Right cardiac atrium (tissue), 5 donors: Measurements from ENCODE around the gene DNAH17. TPM values are rescaled to one million over a fixed set of nuclear protein-coding genes. Genes with fewer than 3 reads are reported as not detected.

Experiments used
- ATAC-seq, 2 donors: fragments of 200-7000 bp; cut with Tn5 transposase; one replicate each; pipeline versions ENCODE4 v1.8.0 to v1.9.1; 2020; ENCODE audit warnings: moderate library complexity in 2 of 2, mild to moderate bottlenecking in 1 of 2
- DNase-seq, 3 donors: peaks; one replicate each; pipeline ENCODE4 v3.0.0-alpha.2; 2020
- H3K27ac ChIP-seq: one replicate; pipeline ENCODE4 v1.5.1; 2013; ENCODE audit warnings: mild to moderate bottlenecking, low read length, control low read depth, moderate library complexity
- H3K27me3 ChIP-seq: one replicate; pipeline ENCODE4 v1.6.1; 2013; ENCODE audit not compliant: control insufficient read depth, insufficient read depth
- H3K4me1 ChIP-seq: one replicate; pipeline ENCODE4 v1.6.1; 2013; ENCODE audit warnings: low read length; ENCODE audit not compliant: control insufficient read depth, insufficient read depth
- H3K4me3 ChIP-seq: one replicate; pipeline ENCODE4 v1.5.1; 2013; ENCODE audit warnings: low read length, control low read depth
- H3K9me3 ChIP-seq: one replicate; pipeline ENCODE4 v1.6.1; 2013; ENCODE audit warnings: low read length; ENCODE audit not compliant: control insufficient read depth
- WGBS: extraction: QIAGEN DNeasy Blood & Tissue Kit; methylation state at CpG from one replicate; pipeline ENCODE4 v1.1.7; 2013; 5-methylcytosine and 5-hydroxymethylcytosine counted together
- intact Hi-C, 4 donors: fragments of 100-400 bp; cut with DNase I; formaldehyde crosslinking; loops; one replicate each; pipeline versions ENCODE4 v1.11.0 to v1.14.0; 2022 to 2023
- polyA plus RNA-seq: library from polyadenylated mRNA; stranded (reverse); fragments of 200-250 nt; gene quantifications from one replicate; pipeline ENCODE4 v1.2.3, GENCODE V29; 2013
- total RNA-seq, 4 donors: library from RNA; stranded (reverse); fragmentation: NEBNext Ultra II Directional; extraction: Animal tissue kit (Norgen Biotek cat#: 25700); gene quantifications; one replicate each; pipeline ENCODE4 v1.2.1, GENCODE V29; 2021
- donor health status: healthy with polysubstance abuse.
- donor health status: DM: no; HTN: yes; CAD: no.
- donor health status: DM: no; HTN: no; CAD: no.
- donor health status: DM: no; HTN: yes; CAD: no; lungs with severe emphysema.
- donor health status: DM: yes; HTN: yes; CAD: no.

Gene DNAH17
- total and polyA plus RNA-seq, 5 donors: 0.06 to 0.28 (median 0.19) TPM; not detected in 1

GRCh38 chr17:78571329-78571728 is 5.9 kb downstream of the DNAH17 start:
- H3K27ac ChIP-seq: no peak overlapping the region
- 96% methylated on average over 13 of the region's 13 CpGs for WGBS
- no peak for ATAC-seq
- DNase-seq: peak in 1 of 3 donors; percentile 28
- no peaks in the 10 kb centered on the region for H3K27me3 ChIP-seq
- H3K9me3 ChIP-seq: no peaks in the 10 kb centered on the region
- no peaks in the 10 kb centered on the region for H3K4me1 ChIP-seq
- no peak overlapping the region for H3K4me3 ChIP-seq
- intact Hi-C loops: no loop called here

DNA sequence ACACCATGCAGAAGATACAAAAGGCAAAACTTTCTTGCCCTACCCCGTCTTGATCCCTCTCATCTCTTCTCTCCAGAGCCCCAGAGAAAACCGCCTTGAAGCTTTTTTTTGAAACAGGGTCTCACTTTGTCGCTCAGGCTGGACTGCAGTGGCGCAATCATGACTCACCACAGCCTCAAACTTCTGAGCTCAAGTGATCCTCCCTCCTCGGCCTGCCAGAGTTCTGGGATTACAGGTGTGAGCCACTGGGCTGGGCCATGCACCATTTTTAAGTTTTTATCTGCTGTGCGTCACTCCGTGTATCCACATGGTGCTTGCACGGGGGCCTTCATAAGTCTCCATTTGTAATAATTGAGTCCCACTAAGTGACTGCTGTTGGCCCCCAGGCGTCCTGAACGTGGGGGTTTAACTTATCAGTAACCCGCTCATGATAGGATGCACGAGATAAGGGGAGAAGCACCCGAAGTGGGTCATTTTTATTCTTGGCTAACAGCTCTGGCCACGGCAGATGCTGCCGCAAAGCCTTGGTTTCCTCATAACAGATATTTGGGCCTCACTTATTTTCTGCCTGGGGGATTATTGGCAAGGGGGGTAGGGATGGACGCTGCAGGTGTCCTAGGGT is 8.6 kb downstream of the DNAH17 start:
- WGBS: 72% methylated on average over 16 of the region's 16 CpGs
- peak in 1 of 3 donors; percentile 46 for DNase-seq

DNA sequence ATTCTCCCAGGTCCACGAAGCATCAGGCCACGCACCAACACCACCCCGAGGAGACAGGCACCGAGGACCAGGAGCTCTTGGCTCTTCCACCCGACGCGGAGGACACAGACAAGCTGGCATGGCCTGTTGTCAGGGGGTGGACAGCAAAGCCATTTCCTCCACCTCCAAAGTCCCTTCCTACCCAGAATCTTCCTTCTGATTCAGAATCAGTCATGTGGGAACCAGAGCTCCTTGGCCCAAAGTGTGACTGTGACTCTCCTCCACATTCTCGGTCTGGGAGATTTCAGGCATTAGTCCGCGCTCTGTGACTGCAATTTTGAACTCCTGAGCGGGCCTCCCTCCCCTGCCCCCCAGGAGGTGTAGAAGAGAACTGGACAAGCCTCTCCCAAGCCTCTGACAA is 9.2 kb downstream of the DNAH17 start:
- DNase-seq: peak in 1 of 3 donors; percentile 20
- ATAC-seq: no peak
- no peaks in the 10 kb centered on the region for H3K4me1 ChIP-seq
- no peaks in the 10 kb centered on the region for H3K27me3 ChIP-seq
- H3K27ac ChIP-seq: no peak overlapping the region
- intact Hi-C loops: no loop called here
- no peak overlapping the region for H3K4me3 ChIP-seq
- WGBS: 86% methylated on average over 11 of the region's 11 CpGs
- no peaks in the 10 kb centered on the region for H3K9me3 ChIP-seq

More for the DNA sequence above, 8.6 kb downstream of the DNAH17 start:
- H3K4me3 ChIP-seq: no peak overlapping the region
- H3K27me3 ChIP-seq: no peaks in the 10 kb centered on the region
- no peak overlapping the region for H3K27ac ChIP-seq
- no peaks in the 10 kb centered on the region for H3K9me3 ChIP-seq
- no peaks in the 10 kb centered on the region for H3K4me1 ChIP-seq
- intact Hi-C loops: no loop called here
- ATAC-seq: no peak

- DNase-seq: peak in 1 of 3 donors; percentile 13
- intact Hi-C loops: no loop called here
- no peaks in the 10 kb centered on the region for H3K27me3 ChIP-seq
- ATAC-seq: no peak
- H3K4me1 ChIP-seq: no peaks in the 10 kb centered on the region
- H3K9me3 ChIP-seq: no peaks in the 10 kb centered on the region
- H3K4me3 ChIP-seq: no peak overlapping the region
- 93% methylated on average over 10 of the region's 10 CpGs for WGBS
- H3K27ac ChIP-seq: no peak overlapping the region
Measured at GRCh38 chr17:78566947-78567346, 10.2 kb downstream of the DNAH17 start.

GRCh38 chr17:78563189-78564145 is 13.7 kb downstream of the DNAH17 start:
- 54% methylated on average over 22 of the region's 22 CpGs for WGBS
- H3K4me1 ChIP-seq: no peaks in the 10 kb centered on the region
- DNase-seq: peak; percentile 80 to 91 (median 84)
- no peaks in the 10 kb centered on the region for H3K9me3 ChIP-seq
- no peak overlapping the region for H3K4me3 ChIP-seq
- peak overlapping the region; percentile 57 for H3K27ac ChIP-seq
- no peaks in the 10 kb centered on the region for H3K27me3 ChIP-seq
- intact Hi-C loops: no loop called here
- ATAC-seq: peak; percentile 71 to 87

DNA sequence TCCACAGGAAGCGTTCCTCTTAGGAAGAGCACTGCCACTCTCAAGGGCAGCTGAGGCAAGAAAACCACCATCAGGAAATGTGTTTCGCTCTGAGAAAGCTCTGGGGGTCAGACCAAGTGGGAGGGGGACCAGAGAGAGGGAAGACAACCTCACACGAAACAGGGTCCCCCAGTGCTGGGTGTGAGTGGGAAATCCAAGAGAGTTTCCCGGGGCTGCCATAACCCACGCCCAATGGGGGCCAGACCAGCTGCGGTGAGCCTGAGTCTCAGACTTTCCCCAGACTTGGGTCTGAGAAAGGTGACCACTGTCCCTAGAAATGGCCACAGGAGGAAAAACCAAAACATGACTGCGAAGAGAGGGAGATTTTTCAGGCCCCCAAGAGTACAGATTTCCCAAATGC is 14.5 kb downstream of the DNAH17 start:
- no peak for ATAC-seq
- Histone ChIP-seq H3K27ac (peak overlapping the region; percentile 84), H3K27me3 (no peaks in the 10 kb centered on the region), H3K9me3 (no peaks in the 10 kb centered on the region), H3K4me1 (no peaks in the 10 kb centered on the region), H3K4me3 (no peak overlapping the region)
- WGBS: 85% methylated on average over 7 of the region's 7 CpGs
- intact Hi-C loops: no loop called here
- DNase-seq: peak in 1 of 3 donors; percentile 25

DNA sequence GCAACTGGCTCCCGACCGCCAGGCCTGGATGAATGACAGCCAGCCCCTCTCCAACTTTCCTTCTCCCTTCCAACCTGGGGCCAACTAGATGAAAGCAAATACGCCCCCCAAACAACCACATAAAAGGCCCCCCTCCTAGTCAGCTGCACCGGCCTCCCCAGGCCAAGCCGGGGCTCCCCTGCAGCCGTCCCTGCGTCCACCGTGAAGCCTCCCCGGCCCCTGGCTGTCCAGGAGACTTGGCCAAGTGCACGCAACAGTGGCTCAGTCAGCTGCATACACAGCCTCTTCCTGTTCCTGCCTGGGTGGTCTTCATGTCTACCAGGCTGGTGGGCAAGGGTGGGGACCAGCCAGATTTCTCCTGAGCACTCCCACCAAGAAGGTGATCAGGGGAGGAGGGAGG is 16.0 kb downstream of the DNAH17 start:
- Histone ChIP-seq H3K27ac (no peak overlapping the region), H3K27me3 (no peaks in the 10 kb centered on the region), H3K4me1 (no peaks in the 10 kb centered on the region), H3K4me3 (no peak overlapping the region), H3K9me3 (no peaks in the 10 kb centered on the region)
- intact Hi-C loops: no loop called here
- ATAC-seq (no peak), DNase-seq (peak in 1 of 3 donors; percentile 11)
- 89% methylated on average over 10 of the region's 10 CpGs for WGBS

- 97% methylated on average over 22 of the region's 22 CpGs for WGBS
- Histone ChIP-seq H3K27me3 (no peaks in the 10 kb centered on the region), H3K27ac (no peak overlapping the region), H3K4me3 (no peak overlapping the region), H3K4me1 (no peaks in the 10 kb centered on the region), H3K9me3 (no peaks in the 10 kb centered on the region)
- no peak for ATAC-seq
- DNase-seq: peak in 1 of 3 donors; percentile 26
- intact Hi-C loops: no loop called here
Measured at GRCh38 chr17:78560731-78561130, 16.5 kb downstream of the DNAH17 start.

DNA sequence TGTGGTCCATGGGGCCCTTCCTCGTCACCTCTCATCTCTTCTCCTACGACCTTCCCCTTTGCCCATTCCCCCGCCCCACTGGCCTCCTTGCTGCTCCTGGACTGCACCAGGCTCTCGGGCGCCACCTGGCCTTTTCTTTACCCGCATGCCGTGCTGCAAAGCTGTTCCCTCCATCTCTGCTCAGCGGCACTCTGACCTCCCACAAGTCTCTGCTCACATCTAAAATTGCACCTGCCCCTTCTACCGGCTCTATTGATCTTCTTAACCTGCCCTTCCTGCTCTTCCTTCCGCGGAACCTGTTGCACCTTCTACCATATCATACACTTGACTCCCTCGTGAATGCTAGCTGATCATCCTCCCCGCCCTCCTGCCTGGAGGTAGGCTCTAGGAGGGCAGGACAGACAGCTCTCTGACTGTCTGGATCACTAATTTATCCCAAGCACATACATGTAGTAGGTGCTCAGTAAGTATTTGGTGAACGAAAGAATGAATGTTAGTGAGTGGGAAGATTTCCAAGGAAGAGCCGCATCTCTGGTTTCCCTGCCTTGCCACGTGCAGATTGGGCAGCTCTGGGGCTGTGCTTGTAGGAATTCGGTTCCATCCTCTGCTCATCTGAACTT is 17.3 kb downstream of the DNAH17 start:
- no peak overlapping the region for H3K27ac ChIP-seq
- intact Hi-C loops: no loop called here
- DNase-seq (peak in 1 of 3 donors; percentile 26), ATAC-seq (no peak)
- no peaks in the 10 kb centered on the region for H3K27me3 ChIP-seq
- 68% methylated on average over 17 of the region's 17 CpGs for WGBS
- H3K4me1 ChIP-seq: no peaks in the 10 kb centered on the region
- no peak overlapping the region for H3K4me3 ChIP-seq
- H3K9me3 ChIP-seq: no peaks in the 10 kb centered on the region

DNA sequence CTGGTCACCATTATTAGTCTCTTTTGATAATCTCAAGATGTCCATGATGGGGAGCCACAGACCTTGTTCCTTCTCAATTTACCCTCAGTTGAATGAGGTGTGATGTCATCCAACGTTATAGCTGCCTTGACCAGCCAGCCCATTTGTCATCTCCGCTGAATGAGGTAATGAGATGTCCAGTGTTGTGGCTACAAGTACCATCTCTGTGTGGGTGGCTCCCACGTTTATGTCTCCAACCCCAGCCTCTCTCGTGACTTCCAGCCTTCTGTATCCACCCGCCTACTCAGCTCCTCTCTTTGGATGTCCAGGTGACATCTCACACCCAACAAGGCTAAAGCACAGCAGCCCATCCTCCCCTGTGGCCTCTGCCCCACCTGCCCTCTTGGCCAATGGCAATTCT is 18.2 kb downstream of the DNAH17 start:
- no peaks in the 10 kb centered on the region for H3K9me3 ChIP-seq
- no peak overlapping the region for H3K27ac ChIP-seq
- H3K27me3 ChIP-seq: no peaks in the 10 kb centered on the region
- intact Hi-C loops: no loop called here
- no peak for DNase-seq
- no peaks in the 10 kb centered on the region for H3K4me1 ChIP-seq
- no peak overlapping the region for H3K4me3 ChIP-seq
- 86% methylated on average over 5 of the region's 5 CpGs for WGBS
- no peak for ATAC-seq
